ENCODE data around the gene CETP.

- TF ChIP-seq L3MBTL2 (conservative IDR thresholded peaks at IDR 0.05) (no peak), ELF4 (IDR thresholded peaks at IDR 0.05) (no peak), TARDBP (IDR thresholded peaks at IDR 0.05) (no peak), FOXA1 (IDR thresholded peaks at IDR 0.05) (no peak), BHLHE40 (IDR thresholded peaks at IDR 0.05; ENCODE audit: borderline replicate concordance) (no peak), FOXM1 (IDR thresholded peaks at IDR 0.05; ENCODE audit: borderline replicate concordance) (no peak), FOXK2 (IDR thresholded peaks at IDR 0.05) (no peak), NFRKB (IDR thresholded peaks at IDR 0.05) (no peak), HDGF (IDR thresholded peaks at IDR 0.05; ENCODE audit: borderline replicate concordance) (no peak), SUZ12 (IDR thresholded peaks at IDR 0.05) (no peak), PKNOX1 (IDR thresholded peaks at IDR 0.05) (no peak), ZNF384 (IDR thresholded peaks at IDR 0.05) (no peak)
These were observed at the start of gene CETP for GRCh38 chr16:56961851-56962281.

All from HEK293T (cell line).